HG03135 (cell line): ENCODE measurements around the gene PGAP2.
"Not testable (repeated sequence)": the region's sequence is repeated elsewhere in the genome, so short reads cannot be mapped to it uniquely, and the experiment has no call there.

Experiments
- ATAC-seq: cut with Tn5 transposase; IDR thresholded peaks from one replicate; pipeline ENCODE4 v1.9.1; 2021; ENCODE audit warnings: mild to moderate bottlenecking, moderate library complexity; ENCODE audit not compliant: unreplicated experiment

PGAP2 gene

GRCh38 chr11:3854977-3855807 lies 46.8 kb downstream of the PGAP2 start, which contains the start of gene STIM1:
Gene STIM1, plus strand, starts transcription at chr11:3855664. Its CDS starts 607 bp downstream, at chr11:3856271.
- ATAC-seq: peak; percentile 68

GRCh38 chr11:3855808-3856491 lies 47.6 kb downstream of the PGAP2 start:
- peak; percentile 17 for ATAC-seq

GRCh38 chr11:3856856-3857553 lies 48.6 kb downstream of the PGAP2 start:
- ATAC-seq: no peak

GRCh38 chr11:3857628-3858027 lies 49.3 kb downstream of the PGAP2 start:
- ATAC-seq: no peak

GRCh38 chr11:3859373-3859881 lies 51.1 kb downstream of the PGAP2 start:
- no peak for ATAC-seq

- ATAC-seq: no peak
Observed at GRCh38 chr11:3860375-3860774, 52.0 kb downstream of the PGAP2 start.

- not testable (repeated sequence) for ATAC-seq
Observed at GRCh38 chr11:3860898-3861393, 52.6 kb downstream of the PGAP2 start.

- no peak for ATAC-seq
Observed at GRCh38 chr11:3861683-3862082, 53.3 kb downstream of the PGAP2 start.

GRCh38 chr11:3865388-3866193 lies 57.2 kb downstream of the PGAP2 start:
- ATAC-seq: no peak

GRCh38 chr11:3866206-3866605 lies 57.8 kb downstream of the PGAP2 start:
- no peak for ATAC-seq

- ATAC-seq: no peak
Observed at GRCh38 chr11:3866836-3867208, 58.5 kb downstream of the PGAP2 start.

- peak; percentile 39 for ATAC-seq
Observed at GRCh38 chr11:3867209-3868091, 59.1 kb downstream of the PGAP2 start.

- ATAC-seq: no peak
Observed at GRCh38 chr11:3873712-3874349, 65.5 kb downstream of the PGAP2 start.
